Stimulated activated CD4-positive, alpha-beta T cell treated with anti-CD3 and anti-CD28 coated beads, TNF-alpha, amount 100 ng/mL, for 4 hours (primary cell): ENCODE results near the gene KCTD18.

Source experiments
- DNase-seq, 3 experiments: peaks; one replicate each; pipeline ENCODE4 v3.0.0-alpha.2; 2020; ENCODE audit warnings: low read depth in 3 of 3

The KCTD18 gene

DNA sequence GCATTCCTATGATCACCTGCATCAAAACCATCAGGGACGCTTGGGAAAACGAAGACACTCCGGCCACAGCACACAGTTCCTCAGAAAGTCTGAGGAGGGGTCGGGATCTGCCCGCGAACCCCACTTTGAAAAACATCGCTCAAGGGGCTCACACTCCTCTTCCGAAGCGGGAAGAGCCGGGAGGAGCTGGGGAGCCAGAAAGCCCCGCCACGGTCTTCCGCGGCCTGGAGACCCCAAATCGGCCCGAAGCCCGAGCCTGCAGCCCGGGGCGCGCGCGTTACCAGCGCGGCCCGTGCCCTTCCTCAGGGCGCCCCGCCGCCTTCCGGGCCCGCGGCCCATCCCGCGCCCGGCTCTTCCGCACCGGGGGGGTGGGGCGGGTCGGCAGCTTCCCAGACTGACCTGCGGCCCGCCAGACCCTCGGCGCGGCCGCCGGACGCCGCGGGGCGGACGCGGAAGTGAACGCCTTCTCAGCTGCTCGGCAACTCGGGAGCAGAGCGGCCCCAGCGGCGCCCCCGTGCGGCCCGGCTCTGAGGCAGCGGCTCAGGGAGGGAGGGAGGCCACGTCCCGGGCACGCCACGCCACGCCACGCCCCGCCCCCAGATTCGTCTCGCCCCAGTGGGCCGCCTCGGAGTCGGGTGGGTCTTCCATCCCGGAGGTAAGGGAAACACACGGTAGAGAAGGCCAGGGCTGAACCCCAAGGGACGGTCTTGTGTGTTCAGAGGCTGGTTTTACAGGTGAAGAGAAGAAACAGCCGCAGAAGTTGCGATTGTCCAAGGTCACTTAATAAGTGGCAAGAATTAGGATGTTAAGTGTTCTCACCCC, at the start of gene KCTD18:
TSS of gene KCTD18 (minus strand) at position 457 of the 822 bp plus-strand sequence. CDS start 3,052 bp downstream, outside the sequence.
- peak; percentile 85 to 89 (median 85) for DNase-seq

GRCh38 chr2:200540793-200541192, 30.9 kb upstream of the KCTD18 start:
- DNase-seq: no peak

DNA sequence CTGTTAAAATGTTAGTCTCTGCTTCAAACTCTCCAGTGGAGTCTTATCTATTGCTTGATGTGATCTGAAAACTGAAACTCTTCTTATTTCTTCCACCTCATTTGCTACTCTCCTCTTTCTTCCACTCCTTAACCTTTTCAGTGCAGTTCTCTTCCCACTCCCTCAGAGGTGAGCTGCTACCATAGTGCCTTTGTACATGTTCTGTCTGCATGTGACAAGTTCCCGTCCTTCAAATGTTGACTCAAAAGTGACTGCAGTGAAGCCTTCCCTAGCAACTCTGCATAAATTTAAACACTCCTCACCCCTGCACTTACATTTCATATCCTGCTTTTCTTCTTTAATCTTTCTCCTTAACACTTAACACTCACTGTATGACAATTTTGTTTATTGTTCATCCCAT, 28.3 kb upstream of the KCTD18 start:
- no peak for DNase-seq

GRCh38 chr2:200534572-200534971, 24.7 kb upstream of the KCTD18 start:
- DNase-seq: no peak

DNA sequence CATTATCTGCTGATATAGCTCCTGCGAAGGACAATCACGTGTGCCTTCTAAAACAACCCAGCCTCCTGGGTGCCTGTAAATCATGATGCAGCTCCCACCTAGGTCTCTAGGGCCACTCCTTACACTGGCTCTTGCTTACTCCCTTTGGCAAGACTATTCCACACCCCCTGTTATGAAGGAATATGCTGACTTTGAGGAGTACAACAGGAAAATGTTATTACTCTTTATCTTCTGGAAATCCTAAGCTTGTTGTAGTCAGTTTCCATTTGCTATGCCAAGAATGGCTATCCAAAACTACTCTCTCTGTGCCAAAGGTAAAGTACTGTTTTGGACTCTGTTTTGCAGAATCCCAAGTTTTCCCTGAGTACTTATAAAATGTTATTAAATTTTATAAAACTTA, 23.9 kb upstream of the KCTD18 start:
- no peak for DNase-seq

GRCh38 chr2:200528228-200528627, 18.4 kb upstream of the KCTD18 start:
- no peak for DNase-seq

- DNase-seq: peak; percentile 84 to 94 (median 92)
These were observed 16.2 kb upstream of the KCTD18 start, which contains the start of gene SGO2 for GRCh38 chr2:200525882-200526651. Gene SGO2, plus strand, starts transcription at chr2:200526207. Its CDS starts 6,769 bp downstream, at chr2:200532976.

DNA sequence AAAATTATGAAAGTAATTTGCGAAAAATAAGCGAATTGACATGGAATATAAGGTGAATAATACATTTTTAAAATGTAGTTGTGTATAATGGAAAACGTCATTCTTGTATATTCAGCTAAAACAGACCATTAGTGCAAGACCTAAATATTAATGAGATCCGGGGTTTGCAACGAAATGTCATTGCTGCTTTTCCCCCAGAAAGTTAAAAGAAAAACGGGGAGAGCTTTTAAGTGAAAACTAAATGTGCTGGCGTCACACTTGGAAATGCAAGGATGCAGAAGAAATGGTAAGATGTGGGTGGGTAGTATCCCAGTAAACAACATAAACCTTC, 15.6 kb upstream of the KCTD18 start:
- DNase-seq: no peak

- no peak for DNase-seq
These were observed 15.2 kb upstream of the KCTD18 start for GRCh38 chr2:200525066-200525465.

GRCh38 chr2:200523604-200524003, 13.7 kb upstream of the KCTD18 start:
- DNase-seq: no peak

- DNase-seq: no peak
These were observed 13.3 kb upstream of the KCTD18 start for GRCh38 chr2:200523158-200523557.

GRCh38 chr2:200515155-200515554, 5.3 kb upstream of the KCTD18 start:
- DNase-seq: no peak

- DNase-seq: no peak
These were observed 645 bp downstream of the KCTD18 start for GRCh38 chr2:200509235-200509611.

GRCh38 chr2:200507179-200507578, 2.7 kb downstream of the KCTD18 start:
- no peak for DNase-seq

DNA sequence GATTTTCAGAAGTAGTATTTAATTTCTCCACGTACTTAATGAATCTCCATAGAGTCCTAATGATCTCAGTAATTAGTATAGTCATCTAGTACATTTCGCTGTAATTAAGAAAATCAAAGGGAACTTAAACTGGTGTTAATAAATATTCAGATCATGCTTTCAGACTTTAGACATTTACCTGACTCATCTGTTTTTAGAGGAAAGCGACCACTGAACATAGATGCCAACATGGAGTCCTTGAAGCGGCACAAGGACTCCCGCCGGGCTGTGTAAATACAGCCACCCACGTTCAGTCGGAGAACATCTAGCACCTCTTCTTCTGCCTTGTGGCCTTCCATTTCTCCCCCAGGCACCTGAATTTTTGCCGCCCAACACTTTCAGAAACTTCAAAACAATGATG, 3.2 kb downstream of the KCTD18 start:
- no peak for DNase-seq

- DNase-seq: no peak
These were observed 7.7 kb downstream of the KCTD18 start for GRCh38 chr2:200502196-200502595.

DNA sequence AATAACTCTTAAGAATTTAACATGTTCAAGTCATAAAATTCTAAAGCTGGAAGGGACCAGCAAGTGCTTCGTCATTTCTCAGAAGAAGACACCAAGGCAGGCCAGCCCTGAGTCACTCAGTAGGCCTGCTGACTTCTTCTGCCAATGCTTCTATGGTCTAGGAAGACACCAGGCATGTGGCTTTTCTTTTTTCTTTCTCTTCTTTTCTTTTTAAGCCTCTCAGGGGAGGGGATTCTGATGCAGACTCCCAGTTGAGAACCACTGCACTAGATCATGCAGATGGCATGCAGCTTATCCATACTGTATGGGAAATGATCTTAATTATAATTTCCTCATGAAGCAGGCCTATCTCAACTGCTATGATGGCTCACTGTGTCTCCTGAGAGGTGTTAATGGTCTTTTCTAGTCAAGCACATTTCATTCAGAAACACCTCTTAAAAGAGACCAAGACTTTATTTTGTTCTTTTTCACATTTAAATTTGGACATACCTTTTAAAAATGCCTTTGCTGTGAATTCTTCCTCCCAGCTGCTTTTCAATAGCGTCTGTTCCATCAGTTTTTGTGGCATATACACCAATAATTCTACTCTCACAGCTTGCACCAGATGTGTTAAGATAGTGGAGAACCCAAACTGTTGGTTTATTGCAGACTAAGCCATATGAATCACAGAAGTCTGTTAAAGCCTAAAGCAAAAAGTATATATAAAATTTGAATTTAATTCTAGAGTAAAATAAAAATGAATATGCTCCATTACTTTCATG, 11.3 kb downstream of the KCTD18 start:
- DNase-seq: no peak

DNA sequence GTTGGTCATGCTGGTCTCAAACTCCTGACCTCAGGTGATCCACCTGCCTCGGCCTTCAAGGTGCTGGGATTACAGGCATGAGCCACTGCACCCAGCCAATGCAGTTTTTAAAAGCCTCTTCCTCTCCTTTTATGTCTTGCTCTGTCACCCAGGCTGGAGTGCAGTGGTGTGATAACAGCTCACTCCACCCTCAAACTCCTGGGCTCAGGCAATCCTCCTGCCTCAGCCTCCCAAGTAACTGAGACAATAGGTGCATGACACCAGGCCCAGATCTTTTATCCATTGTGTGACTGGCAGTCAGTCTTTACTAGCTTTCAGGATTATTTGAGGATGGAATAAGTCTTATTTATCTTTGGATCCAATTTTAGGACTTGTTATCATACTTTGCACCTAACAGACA, 13.2 kb downstream of the KCTD18 start:
- no peak for DNase-seq

DNA sequence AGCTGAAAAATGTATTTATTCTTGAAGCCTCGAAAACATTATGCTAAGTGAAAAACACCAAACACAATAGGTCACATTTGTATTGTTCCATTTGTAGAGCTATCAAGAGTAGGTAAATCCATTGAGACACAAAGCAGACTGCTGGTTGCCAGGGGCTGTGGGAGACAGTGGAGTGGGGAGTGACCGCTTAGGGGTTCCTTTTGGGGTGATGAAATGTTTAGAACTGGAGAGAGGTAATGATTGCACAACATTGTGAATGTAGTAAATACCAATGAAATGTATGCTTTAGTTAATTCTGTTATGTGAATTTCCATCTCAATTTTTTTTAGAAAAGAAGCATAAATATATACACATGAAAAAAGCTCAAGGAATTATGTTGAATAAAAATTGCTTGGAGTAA, 15.8 kb downstream of the KCTD18 start:
- no peak for DNase-seq

GRCh38 chr2:200492656-200493055, 17.2 kb downstream of the KCTD18 start:
- DNase-seq: no peak

DNA sequence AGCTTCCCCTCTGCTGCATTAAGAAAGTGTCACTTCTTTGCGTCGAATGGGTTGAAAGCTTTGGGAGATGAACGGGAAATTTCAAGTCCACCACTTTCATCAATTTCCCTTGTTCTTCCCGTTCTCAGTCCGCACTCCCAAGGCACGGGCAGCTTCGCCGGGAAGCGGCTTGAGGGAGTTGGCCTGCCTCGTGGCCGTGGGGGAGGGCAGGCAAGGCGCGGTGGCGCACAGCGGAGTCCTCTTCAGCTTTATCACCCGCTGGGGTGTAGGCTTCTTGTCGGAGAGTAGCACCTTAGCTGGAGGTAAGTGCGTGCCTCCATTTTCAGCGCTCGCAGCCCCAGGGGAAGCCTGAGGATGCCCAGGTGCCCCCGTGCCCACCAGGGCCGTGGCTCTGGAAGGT, 19.9 kb downstream of the KCTD18 start:
- no peak for DNase-seq

DNA sequence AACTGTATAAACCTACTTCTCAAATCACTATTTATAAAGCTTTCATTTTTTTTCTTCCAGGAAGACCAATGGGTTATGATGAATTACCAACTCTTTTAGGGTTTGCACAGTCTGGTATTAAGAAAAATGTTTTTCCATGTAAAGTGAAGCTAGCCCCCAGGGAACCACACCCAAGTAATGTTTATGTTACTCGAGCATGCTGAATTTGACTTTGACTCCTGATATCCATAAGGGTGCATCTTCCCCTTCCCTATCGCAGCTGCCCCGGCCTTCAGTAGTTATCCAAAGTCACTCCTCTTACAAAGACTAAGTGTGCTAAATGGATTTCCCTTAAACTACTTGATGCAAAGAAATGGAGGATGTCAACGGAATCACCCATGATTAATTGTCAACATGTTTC, 21.7 kb downstream of the KCTD18 start:
- DNase-seq: no peak
